ENCODE data around the gene MAP2K4. TPM values are rescaled to one million over a fixed set of nuclear protein-coding genes. Genes with fewer than 3 reads are reported as not detected.
"Not testable (repeated sequence)": the region's sequence is repeated elsewhere in the genome, so short reads cannot be mapped to it uniquely, and the experiment has no call there.

MAP2K4 gene
- total RNA-seq, 2 donors from 2014 or later = 16.7 to 38.7 TPM

- ATAC-seq (ENCODE audit: insufficient number of reproducible peaks, low FRiP score, low read depth) (no peak), DNase-seq (ENCODE audit: low spot score) (no peak)
- no peak overlapping the region for H3K27ac ChIP-seq
- no peak overlapping the region for H3K4me3 ChIP-seq
- H3K36me3 ChIP-seq = peaks cover 12% of the 10 kb centered on the region
- no peaks in the 10 kb centered on the region for H3K27me3 ChIP-seq (replicated peaks; ENCODE audit: insufficient read depth)
- H3K4me1 ChIP-seq (ENCODE audit: control insufficient read depth in 1 of 2, low read depth in 2 of 2) = no peaks in the 10 kb centered on the region
- H3K9me3 ChIP-seq = no peaks in the 10 kb centered on the region
- TF ChIP-seq, protein P1, sequence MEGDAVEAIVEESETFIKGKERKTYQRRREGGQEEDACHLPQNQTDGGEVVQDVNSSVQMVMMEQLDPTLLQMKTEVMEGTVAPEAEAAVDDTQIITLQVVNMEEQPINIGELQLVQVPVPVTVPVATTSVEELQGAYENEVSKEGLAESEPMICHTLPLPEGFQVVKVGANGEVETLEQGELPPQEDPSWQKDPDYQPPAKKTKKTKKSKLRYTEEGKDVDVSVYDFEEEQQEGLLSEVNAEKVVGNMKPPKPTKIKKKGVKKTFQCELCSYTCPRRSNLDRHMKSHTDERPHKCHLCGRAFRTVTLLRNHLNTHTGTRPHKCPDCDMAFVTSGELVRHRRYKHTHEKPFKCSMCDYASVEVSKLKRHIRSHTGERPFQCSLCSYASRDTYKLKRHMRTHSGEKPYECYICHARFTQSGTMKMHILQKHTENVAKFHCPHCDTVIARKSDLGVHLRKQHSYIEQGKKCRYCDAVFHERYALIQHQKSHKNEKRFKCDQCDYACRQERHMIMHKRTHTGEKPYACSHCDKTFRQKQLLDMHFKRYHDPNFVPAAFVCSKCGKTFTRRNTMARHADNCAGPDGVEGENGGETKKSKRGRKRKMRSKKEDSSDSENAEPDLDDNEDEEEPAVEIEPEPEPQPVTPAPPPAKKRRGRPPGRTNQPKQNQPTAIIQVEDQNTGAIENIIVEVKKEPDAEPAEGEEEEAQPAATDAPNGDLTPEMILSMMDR (IDR thresholded peaks at IDR 0.05) = no peak
Measured at GRCh38 chr17:12136646-12137045, 116.0 kb downstream of the MAP2K4 start.

DNA sequence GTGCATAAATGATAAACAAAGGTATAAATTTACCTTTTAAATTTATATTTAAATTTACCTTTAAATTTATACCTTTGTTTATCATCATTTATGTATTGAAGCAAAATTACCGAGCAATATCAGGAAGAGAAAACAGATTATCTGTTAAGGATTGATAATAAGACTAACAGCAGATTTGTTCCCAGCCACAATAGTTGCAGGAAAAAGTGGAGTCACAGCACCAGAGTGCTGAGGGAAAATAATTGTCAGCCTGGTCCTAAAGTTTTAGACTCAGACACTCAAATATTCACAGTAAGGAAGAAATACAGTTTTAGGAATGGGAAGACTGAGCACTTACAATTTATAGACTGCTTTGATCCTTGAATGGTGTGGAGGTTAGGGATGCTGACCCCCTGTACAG lies 117.2 kb downstream of the MAP2K4 start:
- Histone ChIP-seq H3K27ac (no peak overlapping the region), H3K36me3 (peaks cover 12% of the 10 kb centered on the region), H3K4me3 (no peak overlapping the region), H3K27me3 (replicated peaks; ENCODE audit: insufficient read depth) (no peaks in the 10 kb centered on the region), H3K4me1 (ENCODE audit: control insufficient read depth in 1 of 2, low read depth in 2 of 2) (no peaks in the 10 kb centered on the region), H3K9me3 (no peaks in the 10 kb centered on the region)
- ATAC-seq (ENCODE audit: insufficient number of reproducible peaks, low FRiP score, low read depth) (no peak), DNase-seq (ENCODE audit: low spot score) (no peak)
- TF ChIP-seq, protein P1 (IDR thresholded peaks at IDR 0.05) = no peak

DNA sequence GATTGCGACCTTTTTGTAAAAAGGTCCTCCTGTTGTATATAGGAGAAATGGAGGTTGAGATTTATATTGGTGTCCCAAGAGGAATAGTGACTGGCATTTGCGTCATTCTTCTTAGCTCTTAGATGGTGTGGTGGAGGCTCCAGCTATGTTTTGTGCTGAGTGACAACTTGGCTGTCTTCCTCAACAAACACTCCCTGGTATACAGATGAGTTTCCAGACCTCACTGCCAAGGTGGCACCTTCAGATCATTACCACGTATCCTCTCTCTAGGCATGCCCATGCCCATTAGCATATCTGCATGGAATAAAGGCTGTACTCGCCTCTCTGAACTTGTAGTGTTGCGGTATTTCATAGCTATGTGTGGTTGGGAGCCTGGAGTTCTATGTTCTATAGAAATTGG lies 120.0 kb downstream of the MAP2K4 start:
- H3K36me3 ChIP-seq = peaks cover 19% of the 10 kb centered on the region
- H3K27me3 ChIP-seq (replicated peaks; ENCODE audit: insufficient read depth) = no peaks in the 10 kb centered on the region
- no peak for DNase-seq (ENCODE audit: low spot score)
- ATAC-seq (ENCODE audit: insufficient number of reproducible peaks, low FRiP score, low read depth) = no peak
- H3K4me3 ChIP-seq = no peak overlapping the region
- TF ChIP-seq, protein P1 (IDR thresholded peaks at IDR 0.05) = no peak
- H3K4me1 ChIP-seq (ENCODE audit: control insufficient read depth in 1 of 2, low read depth in 2 of 2) = no peaks in the 10 kb centered on the region
- no peaks in the 10 kb centered on the region for H3K9me3 ChIP-seq
- H3K27ac ChIP-seq = no peak overlapping the region

- H3K27me3 ChIP-seq (replicated peaks; ENCODE audit: insufficient read depth); ATAC-seq (ENCODE audit: insufficient number of reproducible peaks, low FRiP score, low read depth); DNase-seq (ENCODE audit: low spot score); H3K4me3 ChIP-seq; H3K36me3 ChIP-seq; H3K9me3 ChIP-seq; H3K4me1 ChIP-seq (ENCODE audit: control insufficient read depth in 1 of 2, low read depth in 2 of 2); H3K27ac ChIP-seq: not testable (repeated sequence)
Measured at GRCh38 chr17:12162187-12162586, 141.5 kb downstream of the MAP2K4 start.

DNA sequence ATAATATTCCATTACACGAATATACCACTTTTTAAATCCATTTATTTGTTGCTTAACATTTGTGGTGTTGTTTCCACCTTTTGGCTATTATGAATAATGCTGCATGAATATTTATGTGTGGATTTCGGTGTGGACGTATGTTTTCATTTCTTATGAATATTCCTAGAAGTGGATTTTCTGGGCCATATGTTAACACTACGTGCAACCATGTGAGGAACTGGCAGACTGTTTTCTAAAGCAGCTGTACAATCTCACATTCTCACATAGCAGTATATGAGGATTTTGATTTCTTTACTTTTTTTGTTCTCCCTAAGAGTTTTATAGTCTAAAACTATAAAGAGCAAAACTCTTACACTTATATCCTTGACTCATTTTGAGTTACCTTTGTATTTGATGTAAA lies 143.4 kb downstream of the MAP2K4 start:
- H3K27me3 ChIP-seq (replicated peaks; ENCODE audit: insufficient read depth) = no peaks in the 10 kb centered on the region
- TF ChIP-seq, protein P1 (IDR thresholded peaks at IDR 0.05) = no peak
- ATAC-seq (ENCODE audit: insufficient number of reproducible peaks, low FRiP score, low read depth) (no peak), DNase-seq (ENCODE audit: low spot score) (no peak)
- no peaks in the 10 kb centered on the region for H3K4me1 ChIP-seq (ENCODE audit: control insufficient read depth in 1 of 2, low read depth in 2 of 2)
- no peaks in the 10 kb centered on the region for H3K36me3 ChIP-seq
- H3K4me3 ChIP-seq = no peak overlapping the region
- no peaks in the 10 kb centered on the region for H3K9me3 ChIP-seq
- H3K27ac ChIP-seq = no peak overlapping the region

DNA sequence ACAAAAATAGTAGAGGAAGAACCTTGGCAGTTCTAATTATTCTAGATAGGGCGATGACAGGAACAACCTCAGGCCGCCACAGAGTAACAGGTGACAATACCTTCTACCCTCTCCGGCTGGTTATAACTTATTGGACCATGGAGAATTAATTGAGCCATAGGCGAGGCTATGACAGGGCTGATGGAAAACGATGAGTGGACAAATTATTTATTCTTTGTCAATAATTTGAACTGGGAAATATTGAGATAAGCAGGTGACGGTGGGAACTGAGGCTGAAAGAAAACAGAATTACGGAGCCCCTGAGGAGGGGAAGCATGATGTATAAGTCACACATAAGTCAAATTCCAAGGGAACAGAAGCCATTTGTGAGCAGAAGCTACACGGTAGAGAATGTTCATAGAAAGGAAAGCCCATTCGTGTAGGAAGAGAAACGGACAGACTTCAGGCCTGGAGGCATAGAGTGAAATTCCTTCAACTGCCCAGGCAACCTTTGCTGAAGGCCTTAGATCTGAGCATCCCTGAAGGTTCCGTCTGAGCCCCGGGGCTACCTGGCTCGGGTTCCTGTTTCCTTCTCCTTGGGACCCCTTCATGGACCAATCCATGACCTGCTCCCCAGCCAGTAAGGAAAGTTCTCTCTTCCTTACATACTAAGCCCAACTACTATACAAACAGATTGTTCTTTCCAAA lies 158.1 kb downstream of the MAP2K4 start:
- H3K36me3 ChIP-seq = no peaks in the 10 kb centered on the region
- TF ChIP-seq, protein P1 (IDR thresholded peaks at IDR 0.05) = no peak
- H3K9me3 ChIP-seq = no peaks in the 10 kb centered on the region
- H3K27ac ChIP-seq = no peak overlapping the region
- no peaks in the 10 kb centered on the region for H3K27me3 ChIP-seq (replicated peaks; ENCODE audit: insufficient read depth)
- no peak overlapping the region for H3K4me3 ChIP-seq
- peaks cover 0 to 10% of the 10 kb centered on the region in 2 donors for H3K4me1 ChIP-seq (ENCODE audit: control insufficient read depth in 1 of 2, low read depth in 2 of 2)
- DNase-seq (ENCODE audit: low spot score) (no peak), ATAC-seq (ENCODE audit: insufficient number of reproducible peaks, low FRiP score, low read depth) (no peak)
